CD4-positive, alpha-beta T cell treated with Interleukin-17A for 1 hour (primary cell): ENCODE data around the gene DCC.

Experiments
- DNase-seq: peaks from one replicate; pipeline ENCODE4 v3.0.0-alpha.2; 2020

The DCC gene

DNA sequence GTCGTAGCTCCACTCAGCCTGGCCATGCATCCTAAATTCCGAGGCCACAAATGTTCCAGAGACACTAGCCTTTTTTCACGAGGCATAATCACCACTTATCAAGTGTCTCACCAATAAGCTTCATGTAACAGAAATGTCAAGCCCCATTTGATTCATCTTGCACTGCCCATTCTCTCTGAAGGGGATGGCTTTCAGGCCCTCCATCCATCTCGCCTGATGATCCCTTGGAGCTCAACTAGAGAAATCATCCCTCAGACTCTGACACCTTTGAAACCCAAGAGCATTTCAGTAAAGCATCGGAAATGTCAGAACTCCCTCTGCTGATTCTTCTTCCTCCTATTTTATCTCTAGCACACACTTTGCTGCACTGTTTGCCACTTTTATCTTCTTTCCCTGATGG, 91.7 kb downstream of the DCC start:
- no peak for DNase-seq

DNA sequence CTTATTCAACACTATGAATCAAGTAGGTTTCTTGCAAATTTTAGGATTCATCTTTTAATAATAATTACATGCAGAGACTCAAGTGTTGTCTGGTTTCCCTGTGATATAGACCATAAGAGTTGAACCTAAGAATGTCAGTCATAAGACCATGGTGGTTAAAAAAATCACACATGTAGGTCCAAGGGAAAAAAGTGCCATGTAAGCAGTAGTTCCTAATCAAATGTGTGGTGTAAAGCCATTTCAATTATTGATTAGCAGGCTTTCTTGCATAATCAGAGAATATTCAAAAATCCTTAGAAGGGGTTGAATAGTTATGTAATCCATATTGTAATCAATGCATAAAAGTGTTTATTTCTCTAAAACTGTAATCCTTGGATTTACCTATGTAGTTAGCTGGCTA, 93.8 kb downstream of the DCC start:
- DNase-seq: no peak

DNA sequence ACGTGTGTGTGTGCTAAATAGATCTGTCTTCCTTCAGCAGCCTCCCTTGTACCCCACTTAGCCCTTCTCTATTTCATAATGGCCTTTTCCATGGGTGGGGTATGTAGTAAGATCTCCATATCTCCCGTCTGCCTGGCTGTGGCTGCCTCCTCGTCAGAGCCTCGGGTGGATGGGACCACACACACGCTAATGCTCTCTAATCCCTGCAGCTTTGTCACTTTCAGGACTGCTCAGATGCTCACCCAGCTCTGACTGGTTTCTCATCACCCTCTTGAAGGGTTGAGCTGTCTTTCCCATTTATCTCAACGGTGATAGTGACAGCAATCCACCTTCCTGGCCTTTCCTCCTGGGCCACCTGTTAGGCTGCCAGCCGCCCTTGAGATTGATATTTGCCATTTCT, 95.3 kb downstream of the DCC start:
- no peak for DNase-seq

DNA sequence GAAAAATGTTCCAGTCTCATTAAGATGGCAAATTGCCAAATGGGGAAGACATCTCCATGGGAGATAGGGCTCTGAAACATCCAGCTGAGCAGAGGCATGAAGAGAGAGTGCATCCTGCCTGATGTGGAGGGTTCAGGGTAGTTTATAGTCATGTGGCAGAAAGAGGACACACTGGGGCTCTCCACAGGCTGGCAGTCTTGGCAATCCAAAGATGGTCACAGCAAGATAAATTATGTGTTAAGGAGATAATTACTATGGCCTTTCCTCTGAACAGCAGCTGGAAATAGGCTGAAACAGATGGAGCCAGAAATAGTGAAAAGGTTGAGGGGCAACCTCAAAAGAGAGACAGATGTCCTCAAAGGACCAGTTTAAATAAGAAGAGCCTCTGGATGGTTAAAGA, 97.2 kb downstream of the DCC start:
- no peak for DNase-seq

DNA sequence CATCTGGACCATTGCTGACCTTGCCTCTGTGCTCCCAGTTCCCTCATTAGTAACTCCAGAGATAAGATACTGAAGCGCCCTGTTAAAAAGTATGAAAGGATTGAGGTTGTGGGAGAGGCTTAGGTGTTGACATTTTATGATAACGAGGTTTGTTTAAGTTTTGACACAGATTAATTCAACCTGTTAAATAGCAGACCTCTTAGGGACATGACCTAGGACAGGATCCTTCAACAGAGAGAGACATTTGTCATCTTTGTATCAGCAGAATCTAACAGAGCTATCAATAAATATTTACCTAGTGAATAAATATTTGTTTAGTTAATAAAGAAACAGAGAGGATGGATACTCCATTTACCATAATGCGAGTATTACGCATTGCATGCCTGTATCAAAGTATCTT, 99.5 kb downstream of the DCC start:
- no peak for DNase-seq

DNA sequence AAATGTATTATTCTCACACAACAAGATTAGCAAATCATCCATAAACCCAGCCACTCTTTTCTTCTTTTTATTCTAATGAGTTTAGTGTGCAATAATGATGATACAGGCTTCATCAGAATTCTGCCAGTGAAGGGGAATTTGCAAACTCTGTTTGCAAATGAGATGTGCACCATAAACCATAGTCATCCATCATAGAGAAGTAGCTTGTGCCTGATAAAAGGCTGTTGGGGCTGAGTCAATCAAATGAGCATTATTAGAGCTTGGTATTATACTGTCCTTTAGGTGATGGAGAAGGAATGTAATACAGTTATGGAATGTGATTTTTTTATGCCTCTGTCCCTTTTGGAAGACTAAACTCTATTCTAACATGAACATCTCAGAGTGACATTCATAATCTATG, 101.8 kb downstream of the DCC start:
- no peak for DNase-seq

DNA sequence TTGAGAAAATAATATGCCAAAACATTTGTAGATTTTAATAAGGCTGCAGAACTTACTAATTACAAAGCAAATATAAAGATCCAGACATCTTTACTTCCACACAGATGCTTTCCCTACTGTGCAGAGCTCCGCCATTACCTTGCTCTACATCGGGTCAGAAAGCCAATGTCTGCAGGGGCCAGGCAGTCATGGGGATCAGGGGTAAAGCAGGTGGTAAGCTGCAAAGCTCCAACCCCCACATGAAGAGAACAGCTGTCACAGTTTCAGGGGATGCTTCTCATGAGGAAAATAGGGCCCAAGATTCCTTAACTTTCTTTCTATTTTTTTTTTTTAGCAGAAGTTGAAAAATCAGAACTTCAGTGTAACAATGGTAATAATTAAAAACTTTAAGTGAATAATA, 102.7 kb downstream of the DCC start:
- DNase-seq: no peak

DNA sequence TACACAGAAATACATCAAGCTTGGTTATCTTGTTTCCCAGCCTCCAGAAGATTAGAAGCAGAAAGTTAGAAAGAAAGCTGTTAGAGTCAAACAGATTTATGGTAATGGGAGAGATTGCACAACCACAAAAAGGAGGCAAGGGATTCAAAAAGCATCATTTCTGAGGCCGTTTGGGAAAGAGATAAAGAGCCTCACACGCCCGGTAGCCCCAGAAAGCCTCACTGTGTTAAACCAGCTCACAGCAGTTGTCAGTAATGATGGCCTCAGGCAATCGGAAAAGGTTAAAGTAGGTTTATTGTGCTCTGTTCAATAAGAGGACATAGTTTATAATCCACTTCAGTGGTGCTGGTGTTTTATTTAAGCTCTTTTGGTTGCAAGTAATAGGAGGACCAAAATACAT, 111.3 kb downstream of the DCC start:
- no peak for DNase-seq

DNA sequence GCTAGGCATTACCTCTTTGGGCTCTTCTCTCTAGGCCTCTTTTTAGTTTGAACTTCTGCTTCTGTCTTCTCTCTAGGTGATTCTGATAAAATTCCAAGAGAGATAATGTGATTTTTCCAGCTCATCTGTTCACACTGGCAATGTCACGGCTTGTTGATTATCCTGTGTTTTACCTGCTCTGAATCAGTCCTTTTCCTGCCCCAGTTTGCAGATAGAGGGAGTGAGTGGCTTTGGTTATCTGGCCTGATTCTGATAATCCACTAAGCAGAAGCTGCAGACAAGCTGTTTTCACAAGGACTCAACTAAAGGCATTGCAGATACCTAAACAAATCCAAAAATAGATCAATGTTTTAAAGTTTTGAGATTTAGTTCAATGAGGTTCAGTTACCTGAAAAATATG, 111.9 kb downstream of the DCC start:
- DNase-seq: no peak

DNA sequence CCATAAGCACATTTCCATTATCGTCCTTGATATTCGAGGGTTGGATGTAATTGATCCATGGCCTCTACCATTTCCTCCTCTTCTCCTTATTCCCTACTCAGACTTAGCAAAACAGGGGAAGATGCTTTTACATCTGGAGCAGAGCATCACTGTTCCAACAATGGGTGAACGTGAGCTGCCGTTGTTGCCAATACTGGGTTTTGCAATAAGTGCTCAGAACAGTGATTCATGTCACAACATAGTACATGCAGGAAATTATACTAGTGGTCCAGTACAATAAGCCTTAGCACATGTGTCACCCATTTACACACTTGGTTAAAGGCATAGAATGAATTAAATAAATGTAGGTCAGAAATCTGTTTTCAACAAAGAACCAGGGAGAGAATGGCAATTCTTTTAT, 112.4 kb downstream of the DCC start:
- no peak for DNase-seq

DNA sequence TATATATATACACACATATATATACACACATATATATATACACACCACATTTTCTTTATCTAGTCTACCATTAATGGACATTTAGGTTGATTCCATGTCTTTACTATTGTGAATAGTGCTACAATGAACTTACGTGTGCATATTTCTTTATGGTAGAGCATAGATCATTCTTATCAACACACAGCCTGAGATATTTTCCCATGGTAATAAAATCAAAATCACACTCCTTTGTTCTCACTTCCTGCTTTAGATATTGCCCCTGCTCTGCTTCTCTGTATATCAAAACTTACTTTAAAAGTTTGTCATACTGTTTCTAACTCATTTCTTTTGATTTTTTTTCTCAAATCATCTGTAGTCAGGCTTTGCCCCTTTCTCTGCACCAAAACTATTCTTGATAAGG, 119.9 kb downstream of the DCC start:
- no peak for DNase-seq

DNA sequence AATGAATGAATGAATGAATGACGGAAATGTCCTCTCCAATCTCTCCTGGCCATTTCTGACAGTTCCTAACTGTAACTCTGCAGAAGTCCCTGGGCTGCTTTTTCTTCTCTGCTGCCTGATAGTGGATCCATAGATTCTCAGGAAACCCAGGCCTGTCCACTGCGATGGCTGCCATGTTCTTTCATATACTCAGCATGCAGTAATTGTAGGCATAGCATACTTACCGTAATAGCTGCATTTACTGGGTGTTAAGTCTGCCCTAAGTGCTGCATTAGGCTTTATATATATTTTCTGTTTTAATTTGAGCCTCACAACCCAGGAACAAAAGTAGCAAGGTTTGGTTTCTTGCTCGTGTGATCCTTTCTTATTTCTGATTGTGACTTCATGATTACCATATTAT, 122.9 kb downstream of the DCC start:
- no peak for DNase-seq

DNA sequence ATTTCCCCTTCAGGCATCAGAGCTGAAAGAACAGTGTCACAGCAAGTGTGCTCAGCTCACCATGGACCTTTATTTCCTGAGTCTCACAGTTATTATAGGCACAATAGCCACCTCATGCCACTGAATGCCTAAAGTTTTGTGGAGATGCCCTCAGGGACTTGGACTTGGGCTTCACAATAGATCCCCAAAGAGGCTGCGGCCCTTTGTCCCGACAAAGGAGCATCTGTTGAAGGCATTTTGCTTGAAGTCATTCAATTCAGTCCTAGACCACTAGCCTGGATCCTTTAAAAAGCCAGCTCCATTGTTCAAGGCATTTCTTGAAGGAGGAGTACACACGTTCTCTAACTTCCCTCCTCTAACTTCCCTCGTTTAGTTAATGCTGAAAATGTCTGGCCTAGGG, 125.4 kb downstream of the DCC start:
- no peak for DNase-seq

DNA sequence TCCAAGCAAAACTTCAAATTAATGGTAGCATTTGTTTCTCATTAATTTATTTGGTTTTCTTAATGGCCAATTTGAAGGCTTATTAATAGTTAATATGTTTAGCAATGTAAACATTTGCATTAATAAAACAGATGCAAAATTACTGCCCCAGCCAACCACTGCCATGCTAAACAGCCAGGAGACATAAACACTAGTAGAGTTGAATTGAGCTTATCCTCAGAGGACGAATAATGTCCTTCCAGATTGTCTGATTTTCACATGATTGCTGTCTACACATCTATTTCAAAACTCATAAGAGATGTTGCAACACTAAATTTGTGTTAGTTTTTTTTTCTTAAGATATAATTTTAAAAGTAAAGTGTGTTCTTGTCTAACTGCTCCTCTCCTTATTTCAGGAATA, 128.5 kb downstream of the DCC start:
- no peak for DNase-seq

DNA sequence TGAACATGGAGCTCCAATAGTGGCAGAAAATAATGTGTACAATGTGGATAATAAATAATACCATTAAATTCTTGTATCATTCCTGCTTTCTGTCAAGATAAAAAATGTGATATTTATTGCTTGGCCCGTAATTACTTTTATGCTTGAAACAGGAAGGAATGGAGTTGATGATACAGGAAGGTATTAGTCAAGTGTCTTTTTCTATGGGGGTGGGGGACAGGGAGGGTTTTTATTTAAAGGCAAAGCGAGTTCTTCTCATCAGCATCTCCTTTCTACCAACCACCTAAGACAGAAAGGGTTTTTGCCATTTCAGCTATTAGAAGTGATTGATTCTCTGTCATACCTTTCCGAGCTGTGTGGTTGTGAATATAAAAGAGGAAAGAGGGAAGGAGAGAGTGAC, 135.3 kb downstream of the DCC start:
- DNase-seq: no peak

DNA sequence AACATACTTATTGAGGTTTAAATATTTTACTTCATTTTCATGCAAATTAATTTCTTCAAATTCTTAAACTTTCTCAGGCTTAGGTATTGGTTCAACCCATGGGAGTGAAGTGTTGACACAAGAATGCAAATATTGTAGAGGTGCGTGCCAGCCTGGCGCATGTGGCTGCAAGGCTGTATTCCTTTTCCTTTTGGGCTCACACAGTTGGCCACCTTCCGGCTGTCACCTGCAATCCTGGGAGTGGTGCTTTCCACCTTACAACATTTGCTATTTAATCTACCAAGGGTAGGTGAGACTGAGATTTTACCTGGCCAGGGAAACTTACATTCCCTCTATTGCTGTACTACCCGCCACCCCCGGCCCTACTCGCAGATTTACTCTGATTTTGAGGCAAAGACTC, 141.1 kb downstream of the DCC start:
- no peak for DNase-seq

DNA sequence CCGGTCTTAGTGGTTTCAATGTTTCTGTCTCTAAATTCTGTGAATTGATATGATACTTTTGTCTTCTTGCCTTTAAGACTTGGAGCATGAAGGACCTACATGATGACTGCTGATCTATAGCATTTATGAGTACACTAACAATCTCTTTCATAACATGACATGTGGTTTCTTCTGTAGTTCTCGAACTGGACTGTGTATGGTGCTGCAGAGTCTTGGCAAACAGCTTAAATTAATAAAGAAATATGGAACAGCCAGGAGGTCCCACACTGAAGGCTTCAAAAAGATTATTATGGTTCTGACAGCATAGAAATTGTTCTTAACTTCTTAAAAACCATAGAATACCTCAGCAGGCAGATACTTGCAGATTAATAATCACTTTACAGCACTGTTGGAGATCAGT, 145.0 kb downstream of the DCC start:
- no peak for DNase-seq

DNA sequence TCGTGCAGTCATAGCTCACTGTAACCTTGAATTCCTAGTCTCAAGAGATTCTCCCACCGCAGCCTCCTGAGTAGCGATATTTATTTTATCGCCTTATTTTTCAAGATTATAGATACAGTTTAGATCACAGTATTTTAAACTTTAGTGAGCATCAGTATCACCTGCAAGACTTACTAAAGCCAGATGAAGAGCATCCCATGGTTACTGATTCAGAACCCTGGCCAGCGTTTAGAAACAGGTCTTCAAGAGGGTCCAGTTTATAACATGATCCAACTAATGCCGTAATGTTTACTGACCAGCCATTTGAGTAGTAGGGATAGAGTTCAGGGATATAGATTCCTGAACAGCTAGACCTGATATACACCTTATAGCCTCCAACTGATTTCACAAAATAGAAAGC, 146.1 kb downstream of the DCC start:
- no peak for DNase-seq

DNA sequence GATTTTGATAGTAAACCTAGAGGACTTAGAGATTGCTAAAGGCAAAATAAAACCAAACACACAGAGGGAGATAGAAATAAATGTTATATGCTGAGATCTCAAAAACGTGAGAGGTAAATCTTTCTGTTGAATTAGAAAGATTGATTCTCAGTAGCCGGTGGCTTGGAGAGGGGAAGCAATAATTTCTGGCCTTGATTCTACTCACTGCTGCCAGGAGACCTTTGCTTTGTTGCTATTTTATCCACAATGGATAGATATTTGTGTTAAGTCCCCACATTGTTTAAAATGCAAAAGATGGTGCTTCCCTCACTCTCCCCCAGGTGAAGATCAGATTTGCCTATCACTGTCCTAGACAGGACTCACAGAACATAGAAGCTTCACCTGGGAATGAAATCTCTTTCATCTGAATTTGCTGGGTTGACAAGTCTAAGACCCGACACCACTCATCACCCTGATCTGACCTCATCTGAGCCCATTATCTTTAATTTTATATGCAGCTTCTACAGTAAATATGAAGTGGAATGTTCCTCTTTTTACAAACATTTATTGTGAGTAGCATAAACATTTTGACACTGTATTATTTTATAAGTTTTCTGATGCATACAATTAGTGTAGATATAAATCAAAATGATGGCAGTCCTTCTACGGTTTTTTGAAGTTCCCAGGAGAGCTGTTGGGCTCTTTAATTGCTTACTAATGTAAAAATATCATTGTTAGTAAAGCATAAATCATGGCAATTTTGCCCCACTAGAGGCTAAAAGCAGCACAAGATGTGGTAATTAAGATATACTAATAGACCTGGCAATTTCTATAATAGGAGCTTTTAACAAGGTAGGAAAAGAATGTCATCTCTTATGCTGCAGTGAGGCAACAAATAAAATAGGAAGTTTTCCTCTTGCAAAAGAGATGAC, 149.7 kb downstream of the DCC start:
- no peak for DNase-seq

DNA sequence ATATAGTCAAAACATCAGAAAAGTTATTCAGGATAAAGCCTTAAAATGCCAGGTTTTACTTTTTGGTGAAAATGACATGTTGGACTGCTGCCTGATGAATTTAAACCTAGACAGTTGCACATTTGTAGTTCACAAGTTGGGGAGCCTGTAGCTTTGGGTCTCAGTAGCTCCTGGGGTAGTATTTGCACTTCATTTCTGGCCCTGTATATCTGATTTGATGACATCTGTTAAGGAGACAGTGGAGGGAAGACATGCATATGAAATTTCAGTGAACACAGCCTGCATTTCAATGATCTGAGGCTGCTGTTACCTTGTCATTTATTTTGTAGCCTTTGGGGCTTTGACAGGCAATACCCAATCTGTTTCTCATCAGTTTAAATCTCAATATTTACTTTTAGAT, 156.4 kb downstream of the DCC start:
- DNase-seq: no peak

DNA sequence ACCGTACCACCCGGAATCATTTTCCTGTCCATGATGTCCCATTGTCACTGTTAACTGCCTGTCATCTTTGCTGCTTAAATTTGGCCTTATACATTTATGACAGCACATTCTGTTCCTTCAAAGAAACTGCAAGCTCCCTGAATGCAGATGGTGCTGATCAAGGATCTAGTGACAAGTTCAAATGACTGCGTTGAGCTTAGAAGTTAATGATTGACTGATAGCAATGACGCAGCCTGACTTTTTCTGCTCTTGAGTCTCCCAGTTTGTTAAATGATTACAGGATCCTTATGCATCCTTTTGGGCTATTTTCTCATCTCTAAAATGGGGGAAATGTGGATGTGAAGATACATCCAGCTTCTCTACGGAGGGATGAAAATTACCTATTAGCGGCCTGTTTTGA, 159.0 kb downstream of the DCC start:
- DNase-seq: no peak

DNA sequence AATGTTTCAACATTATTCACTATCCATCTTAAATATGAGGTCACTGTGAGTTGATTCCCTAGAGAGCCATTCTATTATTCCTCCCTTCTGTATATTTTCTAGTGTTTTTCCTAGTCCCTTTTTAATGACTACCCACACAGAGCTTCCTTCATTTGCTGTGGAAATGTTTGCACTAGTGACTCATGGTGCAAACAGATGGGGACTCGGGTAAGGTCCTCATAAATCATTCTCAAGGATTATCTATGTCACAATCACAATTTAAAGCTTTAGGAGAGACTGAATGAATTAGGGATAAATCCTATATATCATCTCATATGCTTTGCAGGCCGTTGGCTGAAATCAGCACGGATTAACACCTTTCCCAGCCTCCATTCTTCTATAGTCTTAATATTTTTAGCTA, 159.6 kb downstream of the DCC start:
- DNase-seq: no peak

DNA sequence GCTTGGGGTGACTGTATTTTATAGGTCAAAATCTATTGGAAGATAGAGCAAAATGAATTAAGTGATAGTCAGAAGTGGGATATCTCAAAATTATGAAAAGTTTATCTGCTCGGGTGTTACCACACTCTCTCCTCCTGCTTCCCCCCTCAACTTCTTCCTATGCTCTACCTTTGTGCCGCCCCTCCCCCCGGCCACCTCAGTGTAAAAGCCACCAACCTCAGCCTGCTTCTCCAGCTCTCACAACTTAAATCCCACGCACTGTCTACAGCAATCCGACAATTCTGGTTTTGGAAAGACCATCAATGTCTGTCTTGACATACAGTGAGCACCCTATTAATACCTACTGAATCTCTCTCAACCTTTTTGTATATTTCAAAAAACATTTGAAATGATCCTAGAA, 164.6 kb downstream of the DCC start:
- no peak for DNase-seq

DNA sequence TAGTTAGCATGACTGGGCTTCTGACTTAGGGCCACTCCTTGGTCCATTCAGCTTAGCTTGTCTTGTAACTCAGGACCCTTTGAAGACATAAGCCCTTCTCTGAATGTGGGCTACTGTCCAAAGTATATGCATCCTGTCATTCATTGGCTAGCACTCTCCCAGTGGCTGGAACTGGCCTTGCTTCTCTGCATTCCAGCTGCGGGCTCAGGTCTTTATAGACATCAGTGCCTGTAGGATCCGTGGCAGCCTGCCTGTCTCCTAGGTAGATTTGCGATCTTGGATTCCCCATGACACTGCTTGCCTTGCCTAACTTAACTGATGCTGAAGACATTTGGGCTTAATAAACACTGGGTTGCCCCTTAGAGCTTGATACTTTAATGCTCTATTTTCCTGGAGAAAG, 170.1 kb downstream of the DCC start:
- no peak for DNase-seq

DNA sequence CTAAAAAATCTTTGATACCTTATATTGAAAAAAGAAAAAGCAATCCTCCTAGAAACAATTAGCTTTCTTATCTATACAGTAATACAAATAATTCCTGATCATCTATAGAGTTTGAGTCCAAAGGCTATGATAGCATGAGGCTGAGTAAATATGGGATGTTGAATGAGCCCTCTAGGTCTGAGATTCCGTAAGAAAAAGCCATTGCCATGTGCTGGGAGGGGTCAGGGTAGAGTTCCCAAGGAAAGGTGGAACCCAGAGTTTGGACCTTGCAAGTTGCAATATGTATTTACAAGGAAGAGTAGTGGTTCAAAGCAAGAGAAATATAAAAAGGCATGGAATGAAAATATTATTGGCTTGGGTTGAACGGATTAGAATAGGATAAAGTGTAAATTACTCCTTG, 178.1 kb downstream of the DCC start:
- DNase-seq: no peak
